ENCODE results near the gene CCL1. TPM values are rescaled to one million over a fixed set of nuclear protein-coding genes. Genes with fewer than 3 reads are reported as not detected.
"Not testable (repeated sequence)": the region's sequence is repeated elsewhere in the genome, so short reads cannot be mapped to it uniquely, and the experiment has no call there.

The CCL1 gene
- total RNA-seq, 1 donor from 2014 or later, result not detected

- no peak for DNase-seq (ENCODE audit: low read depth)
Measured at GRCh38 chr17:34360601-34361270, 2.3 kb downstream of the CCL1 start.

GRCh38 chr17:34358631-34359030 lies 4.4 kb downstream of the CCL1 start:
- DNase-seq (ENCODE audit: low read depth), result no peak

- DNase-seq (ENCODE audit: low read depth), result no peak
Measured at GRCh38 chr17:34357398-34357797, 5.6 kb downstream of the CCL1 start.

GRCh38 chr17:34356194-34356593 lies 6.8 kb downstream of the CCL1 start, which contains the start of gene CCL13:
TSS of gene CCL13 (plus strand) at chr17:34356480. CDS start at chr17:34356527, 47 bp downstream.
- DNase-seq (ENCODE audit: low read depth), result no peak

GRCh38 chr17:34354637-34355036 lies 8.4 kb downstream of the CCL1 start:
- no peak for DNase-seq (ENCODE audit: low read depth)

GRCh38 chr17:34352191-34352590 lies 10.8 kb downstream of the CCL1 start:
- DNase-seq (ENCODE audit: low read depth), result no peak

- no peak for DNase-seq (ENCODE audit: low read depth)
Measured at GRCh38 chr17:34351096-34351495, 11.9 kb downstream of the CCL1 start.

GRCh38 chr17:34349751-34350150 lies 13.3 kb downstream of the CCL1 start:
- no peak for DNase-seq (ENCODE audit: low read depth)

GRCh38 chr17:34347063-34347462 lies 16.0 kb downstream of the CCL1 start:
- no peak for DNase-seq (ENCODE audit: low read depth)

- no peak for DNase-seq (ENCODE audit: low read depth)
Measured at GRCh38 chr17:34341916-34342315, 21.1 kb downstream of the CCL1 start.

GRCh38 chr17:34339138-34339770 lies 23.8 kb downstream of the CCL1 start:
- DNase-seq (ENCODE audit: low read depth), result no peak

- no peak for DNase-seq (ENCODE audit: low read depth)
Measured at GRCh38 chr17:34337701-34338100, 25.3 kb downstream of the CCL1 start.

- DNase-seq (ENCODE audit: low read depth), result not testable (repeated sequence)
Measured at GRCh38 chr17:34327580-34327979, 35.5 kb downstream of the CCL1 start.

- no peak for DNase-seq (ENCODE audit: low read depth)
Measured at GRCh38 chr17:34321964-34322363, 41.1 kb downstream of the CCL1 start.

- no peak for DNase-seq (ENCODE audit: low read depth)
Measured at GRCh38 chr17:34319039-34319483, 44.0 kb downstream of the CCL1 start, which contains the start of gene CCL8. TSS of gene CCL8 (plus strand) at chr17:34319435. CDS start at chr17:34319502, 67 bp downstream.

- DNase-seq (ENCODE audit: low read depth), result no peak
Measured at GRCh38 chr17:34318474-34318873, 44.6 kb downstream of the CCL1 start.

GRCh38 chr17:34314279-34314678 lies 48.8 kb downstream of the CCL1 start:
- DNase-seq (ENCODE audit: low read depth), result peak; percentile 47

- DNase-seq (ENCODE audit: low read depth), result no peak
Measured at GRCh38 chr17:34313164-34313563, 49.9 kb downstream of the CCL1 start.

GRCh38 chr17:34312080-34312479 lies 51.0 kb downstream of the CCL1 start:
- no peak for DNase-seq (ENCODE audit: low read depth)

GRCh38 chr17:34311291-34311690 lies 51.7 kb downstream of the CCL1 start:
- no peak for DNase-seq (ENCODE audit: low read depth)
